ENCODE data around the gene C3orf22.

C3orf22 gene

GRCh38 chr3:126530171-126531050, 28.3 kb downstream of the C3orf22 start:
- TF ChIP-seq, protein P1, sequence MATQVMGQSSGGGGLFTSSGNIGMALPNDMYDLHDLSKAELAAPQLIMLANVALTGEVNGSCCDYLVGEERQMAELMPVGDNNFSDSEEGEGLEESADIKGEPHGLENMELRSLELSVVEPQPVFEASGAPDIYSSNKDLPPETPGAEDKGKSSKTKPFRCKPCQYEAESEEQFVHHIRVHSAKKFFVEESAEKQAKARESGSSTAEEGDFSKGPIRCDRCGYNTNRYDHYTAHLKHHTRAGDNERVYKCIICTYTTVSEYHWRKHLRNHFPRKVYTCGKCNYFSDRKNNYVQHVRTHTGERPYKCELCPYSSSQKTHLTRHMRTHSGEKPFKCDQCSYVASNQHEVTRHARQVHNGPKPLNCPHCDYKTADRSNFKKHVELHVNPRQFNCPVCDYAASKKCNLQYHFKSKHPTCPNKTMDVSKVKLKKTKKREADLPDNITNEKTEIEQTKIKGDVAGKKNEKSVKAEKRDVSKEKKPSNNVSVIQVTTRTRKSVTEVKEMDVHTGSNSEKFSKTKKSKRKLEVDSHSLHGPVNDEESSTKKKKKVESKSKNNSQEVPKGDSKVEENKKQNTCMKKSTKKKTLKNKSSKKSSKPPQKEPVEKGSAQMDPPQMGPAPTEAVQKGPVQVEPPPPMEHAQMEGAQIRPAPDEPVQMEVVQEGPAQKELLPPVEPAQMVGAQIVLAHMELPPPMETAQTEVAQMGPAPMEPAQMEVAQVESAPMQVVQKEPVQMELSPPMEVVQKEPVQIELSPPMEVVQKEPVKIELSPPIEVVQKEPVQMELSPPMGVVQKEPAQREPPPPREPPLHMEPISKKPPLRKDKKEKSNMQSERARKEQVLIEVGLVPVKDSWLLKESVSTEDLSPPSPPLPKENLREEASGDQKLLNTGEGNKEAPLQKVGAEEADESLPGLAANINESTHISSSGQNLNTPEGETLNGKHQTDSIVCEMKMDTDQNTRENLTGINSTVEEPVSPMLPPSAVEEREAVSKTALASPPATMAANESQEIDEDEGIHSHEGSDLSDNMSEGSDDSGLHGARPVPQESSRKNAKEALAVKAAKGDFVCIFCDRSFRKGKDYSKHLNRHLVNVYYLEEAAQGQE (IDR thresholded peaks at IDR 0.05; ENCODE audit: insufficient read depth in 1 of 2, low read depth in 2 of 2, low read length in 2 of 2), result 0 out of 4 replicates have a peak, but pooled peaks of 1 of the 2 experiments have one; percentile 25
- TF ChIP-seq POLR2AphosphoS5 (IDR thresholded peaks at IDR 0.05; ENCODE audit: low read depth, low read length), result no peak

DNA sequence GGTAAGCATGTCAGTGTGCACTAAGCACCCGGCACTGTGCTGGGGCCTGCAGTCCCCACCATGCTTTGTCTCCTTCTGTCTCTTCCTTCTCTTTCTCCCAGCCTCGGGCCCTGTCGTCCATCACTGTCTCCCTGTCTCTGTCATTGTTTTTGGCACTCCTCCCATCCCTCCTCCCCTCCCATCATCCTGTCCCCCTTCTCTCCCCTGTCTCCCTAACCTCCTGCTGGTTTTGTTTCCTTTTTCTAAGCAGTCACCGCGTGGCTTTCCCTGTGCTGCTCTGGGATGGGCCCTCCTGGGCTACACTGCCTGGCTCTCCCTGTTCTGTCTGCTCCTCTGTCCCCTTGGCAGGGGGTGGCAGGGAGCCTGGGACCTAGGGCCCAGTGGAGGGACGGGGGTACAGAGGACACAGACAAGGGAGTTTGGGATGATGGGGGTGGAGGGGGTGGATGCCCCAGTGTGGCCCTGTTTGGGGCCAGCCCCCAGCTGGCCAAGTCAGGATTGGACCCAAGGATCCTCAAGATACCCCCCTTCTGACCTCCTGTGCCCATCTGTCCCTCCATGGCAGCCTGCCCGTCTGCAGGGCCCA, 29.1 kb downstream of the C3orf22 start:
- TF ChIP-seq, protein P1 (IDR thresholded peaks at IDR 0.05; ENCODE audit: insufficient read depth in 1 of 2, low read depth in 2 of 2, low read length in 2 of 2), result no peak
- TF ChIP-seq FOXP2 (optimal IDR thresholded peaks at IDR 0.05; ENCODE audit: borderline replicate concordance, extremely low read depth, extremely low read length, insufficient read depth) (no peak), POLR2AphosphoS5 (IDR thresholded peaks at IDR 0.05; ENCODE audit: low read depth, low read length) (no peak)

- TF ChIP-seq SIN3A (IDR thresholded peaks at IDR 0.05; ENCODE audit: borderline replicate concordance, insufficient read depth, low read length) (no peak), FOXP2 (optimal IDR thresholded peaks at IDR 0.05; ENCODE audit: borderline replicate concordance, extremely low read depth, extremely low read length, insufficient read depth) (no peak), POLR2AphosphoS5 (IDR thresholded peaks at IDR 0.05; ENCODE audit: low read depth, low read length) (no peak), TAF1 (IDR thresholded peaks at IDR 0.05; ENCODE audit: borderline replicate concordance, insufficient read depth, low read length) (no peak)
- TF ChIP-seq, protein P1 (IDR thresholded peaks at IDR 0.05; ENCODE audit: insufficient read depth in 1 of 2, low read depth in 2 of 2, low read length in 2 of 2), result no peak
Observed at GRCh38 chr3:126528800-126529541, 29.8 kb downstream of the C3orf22 start.

GRCh38 chr3:126528419-126528799, 30.3 kb downstream of the C3orf22 start:
- TF ChIP-seq FOXP2 (optimal IDR thresholded peaks at IDR 0.05; ENCODE audit: borderline replicate concordance, extremely low read depth, extremely low read length, insufficient read depth), result no peak

- TF ChIP-seq SIN3A (IDR thresholded peaks at IDR 0.05; ENCODE audit: borderline replicate concordance, insufficient read depth, low read length) (no peak), TAF1 (IDR thresholded peaks at IDR 0.05; ENCODE audit: borderline replicate concordance, insufficient read depth, low read length) (no peak), POLR2AphosphoS5 (IDR thresholded peaks at IDR 0.05; ENCODE audit: low read depth, low read length) (no peak), FOXP2 (optimal IDR thresholded peaks at IDR 0.05; ENCODE audit: borderline replicate concordance, extremely low read depth, extremely low read length, insufficient read depth) (no peak)
- TF ChIP-seq, protein P1 (IDR thresholded peaks at IDR 0.05; ENCODE audit: insufficient read depth in 1 of 2, low read depth in 2 of 2, low read length in 2 of 2), result no peak
Observed at GRCh38 chr3:126527455-126528211, 31.1 kb downstream of the C3orf22 start.
